Measurements from ENCODE around the gene ZFAND3. TPM values are rescaled to one million over a fixed set of nuclear protein-coding genes. Genes with fewer than 3 reads are reported as not detected.

Gene ZFAND3
- total and polyA plus RNA-seq, 2 donors (not counting 3 experiments of a cell fraction or from before 2014, with no cell fraction given): 15.4 to 54.2 TPM

GRCh38 chr6:38184585-38185080 is 365.1 kb downstream of the ZFAND3 start:
- H3K9me1 ChIP-seq (replicated peaks; ENCODE audit: control insufficient read depth, extremely low read depth, insufficient read depth, low read length): no peaks in the 10 kb centered on the region
- H3K4me2 ChIP-seq (ENCODE audit: insufficient read depth, low read length): no peak overlapping the region
- H3K36me3 ChIP-seq (ENCODE audit: control insufficient read depth in 2 of 2, extremely low read depth in 1 of 2, insufficient read depth in 2 of 2, low read length in 2 of 2): no peaks in the 10 kb centered on the region
- H2AFZ ChIP-seq (ENCODE audit: low read depth, low read length): no peak overlapping the region
- no TSS peak for BruUV-seq (replicated peaks)
- no peak overlapping the region for H3K9ac ChIP-seq (replicated peaks; ENCODE audit: extremely low read depth, insufficient read depth, low read length)
- no peaks in the 10 kb centered on the region for H3K79me2 ChIP-seq (ENCODE audit: control insufficient read depth, insufficient read depth, low read length)
- FAIRE-seq: no peak
- no peak for DNase-seq (ENCODE audit: low read depth, low spot score)
- H3K9me3 ChIP-seq (replicated peaks; ENCODE audit: control insufficient read depth, insufficient read depth, low read length): no peaks in the 10 kb centered on the region
- intact Hi-C loops (cut with micrococcal nuclease): no loop called here
- CTCF ChIA-PET: no interaction called here
- H3K4me3 ChIP-seq (replicated peaks in 1 of 3; ENCODE audit: insufficient read depth in 1 of 3, low read depth in 1 of 3, low read length in 3 of 3): no peak overlapping the region
- POLR2A ChIA-PET: no interaction called here
- no peak overlapping the region for H3K27ac ChIP-seq (ENCODE audit: insufficient read depth, low read depth, low read length)
- H3K4me1 ChIP-seq (ENCODE audit: control insufficient read depth, extremely low read depth, insufficient read depth, low read length): no peaks in the 10 kb centered on the region
- H3K27me3 ChIP-seq (ENCODE audit: control insufficient read depth in 2 of 2, insufficient read depth in 2 of 2, low read length in 2 of 2): no peaks in the 10 kb centered on the region
- no peaks in the 10 kb centered on the region for H4K20me1 ChIP-seq (replicated peaks; ENCODE audit: control insufficient read depth, extremely low read depth, insufficient read depth, low read length)
- TF ChIP-seq MYC (IDR thresholded peaks at IDR 0.05; ENCODE audit: low read depth, low read length): no peak
- TF ChIP-seq EZH2 (IDR thresholded peaks at IDR 0.05; ENCODE audit: borderline replicate concordance, low read depth, low read length, severe bottlenecking): no peak
- dilution Hi-C loops (cut with MboI; ENCODE audit: extremely low pct_ligation_motif_present, low sequenced_read_pairs): no loop called here

GRCh38 chr6:38185244-38185643 is 365.7 kb downstream of the ZFAND3 start:
- Histone ChIP-seq H3K4me3 (replicated peaks in 1 of 3; ENCODE audit: insufficient read depth in 1 of 3, low read depth in 1 of 3, low read length in 3 of 3) (no peak overlapping the region), H3K4me2 (ENCODE audit: insufficient read depth, low read length) (no peak overlapping the region), H4K20me1 (replicated peaks; ENCODE audit: control insufficient read depth, extremely low read depth, insufficient read depth, low read length) (no peaks in the 10 kb centered on the region), H3K36me3 (ENCODE audit: control insufficient read depth in 2 of 2, extremely low read depth in 1 of 2, insufficient read depth in 2 of 2, low read length in 2 of 2) (no peaks in the 10 kb centered on the region), H2AFZ (ENCODE audit: low read depth, low read length) (no peak overlapping the region), H3K27ac (ENCODE audit: insufficient read depth, low read depth, low read length) (no peak overlapping the region), H3K4me1 (ENCODE audit: control insufficient read depth, extremely low read depth, insufficient read depth, low read length) (no peaks in the 10 kb centered on the region), H3K79me2 (ENCODE audit: control insufficient read depth, insufficient read depth, low read length) (no peaks in the 10 kb centered on the region), H3K27me3 (ENCODE audit: control insufficient read depth in 2 of 2, insufficient read depth in 2 of 2, low read length in 2 of 2) (no peaks in the 10 kb centered on the region), H3K9me3 (replicated peaks; ENCODE audit: control insufficient read depth, insufficient read depth, low read length) (no peaks in the 10 kb centered on the region), H3K9ac (replicated peaks; ENCODE audit: extremely low read depth, insufficient read depth, low read length) (no peak overlapping the region), H3K9me1 (replicated peaks; ENCODE audit: control insufficient read depth, extremely low read depth, insufficient read depth, low read length) (no peaks in the 10 kb centered on the region)
- FAIRE-seq (no peak), DNase-seq (ENCODE audit: low read depth, low spot score) (no peak)
- POLR2A ChIA-PET: no interaction called here
- dilution Hi-C loops (cut with MboI; ENCODE audit: extremely low pct_ligation_motif_present, low sequenced_read_pairs): no loop called here
- intact Hi-C loops (cut with micrococcal nuclease): no loop called here
- CTCF ChIA-PET: no interaction called here
- no TSS peak for BruUV-seq (replicated peaks)
- no peak for TF ChIP-seq FOS (IDR thresholded peaks at IDR 0.05; ENCODE audit: borderline replicate concordance, insufficient read depth, low read length)
- no peak for TF ChIP-seq MYC (IDR thresholded peaks at IDR 0.05; ENCODE audit: low read depth, low read length)
- TF ChIP-seq CTCF (IDR thresholded peaks at IDR 0.05; ENCODE audit: extremely low read depth in 1 of 2, insufficient read depth in 1 of 2, low read depth in 1 of 2, low read length in 2 of 2): no peak
- TF ChIP-seq POLR2AphosphoS5 (IDR thresholded peaks at IDR 0.05; ENCODE audit: insufficient read depth, low read depth, low read length): no peak
- no peak for TF ChIP-seq GATA2 (IDR thresholded peaks at IDR 0.05; ENCODE audit: insufficient read depth, insufficient read length, low read depth, low read length)
- TF ChIP-seq MAX (IDR thresholded peaks at IDR 0.05; ENCODE audit: insufficient read depth, insufficient read length): no peak
- no peak for TF ChIP-seq EZH2 (IDR thresholded peaks at IDR 0.05; ENCODE audit: borderline replicate concordance, low read depth, low read length, severe bottlenecking)
- TF ChIP-seq JUN (IDR thresholded peaks at IDR 0.05; ENCODE audit: borderline replicate concordance, insufficient read depth, insufficient read length, low read depth): no peak
- no peak for TF ChIP-seq POLR2A (IDR thresholded peaks at IDR 0.05; ENCODE audit: low read depth, low read length)
